ENCODE measurements around the gene HCFC1. TPM values are rescaled to one million over a fixed set of nuclear protein-coding genes. Genes with fewer than 3 reads are reported as not detected.

The HCFC1 gene
- total and polyA plus RNA-seq, 7 donors, result 7.4 to 57.3 (median 25.8) TPM

DNA sequence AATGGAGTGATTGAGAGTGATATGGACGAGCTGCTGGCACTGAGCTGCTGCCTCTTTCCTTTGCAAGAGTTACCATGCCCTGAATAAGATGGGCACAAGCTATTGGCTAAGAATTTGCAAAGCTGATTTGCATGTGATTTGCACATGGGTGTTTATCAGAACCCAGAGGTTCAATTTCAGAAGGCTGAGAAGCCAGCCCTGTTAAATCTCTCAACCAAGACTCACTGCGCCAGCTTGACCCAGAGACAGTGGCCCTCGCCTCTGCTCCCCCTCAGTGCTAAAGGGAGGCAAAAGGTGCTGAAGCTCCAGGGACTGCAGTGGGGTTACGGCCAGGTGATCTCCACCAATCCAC, 46.3 kb downstream of the HCFC1 start:
- WGBS, 2 donors, result 44 to 85% methylated on average over 4 of the region's 4 CpGs
- peak overlapping the region; percentile 90 to 96 (median 95) for H3K27ac ChIP-seq

GRCh38 chrX:153924149-153924861, 47.3 kb downstream of the HCFC1 start:
- peak overlapping the region in 3 of 4 donors; percentile 14 to 44 (median 22) for H3K27ac ChIP-seq
- no peak for DNase-seq
- TF ChIP-seq POLR2A (IDR thresholded peaks at IDR 0.05), result no peak
- TF ChIP-seq EP300 (IDR thresholded peaks at IDR 0.05), result no peak
- no peak overlapping the region for H3K4me3 ChIP-seq
- intact Hi-C loops (cut with DNase I), result no loop called here
- no peaks in the 10 kb centered on the region for H3K36me3 ChIP-seq
- H3K9me3 ChIP-seq, result no peaks in the 10 kb centered on the region
- H3K27me3 ChIP-seq, result no peaks in the 10 kb centered on the region
- peaks cover 0 to 51% (median 37%) of the 10 kb centered on the region in 4 donors for H3K4me1 ChIP-seq
- 19 to 38% methylated on average over 14 of the region's 14 CpGs for WGBS, 2 donors

More for the DNA sequence above, 46.3 kb downstream of the HCFC1 start:
- no peak for TF ChIP-seq POLR2A (IDR thresholded peaks at IDR 0.05)
- Histone ChIP-seq H3K36me3 (peaks cover 0 to 6% (median under 1%) of the 10 kb centered on the region in 4 donors), H3K4me1 (peaks cover 0 to 51% (median 38%) of the 10 kb centered on the region in 4 donors), H3K4me3 (peak overlapping the region in 3 of 4 donors; percentile 10 to 63 (median 22)), H3K9me3 (no peaks in the 10 kb centered on the region), H3K27me3 (no peaks in the 10 kb centered on the region)
- no peak for DNase-seq
- intact Hi-C loops (cut with DNase I), result loop anchor here (5.0 kb wide), 1 partner anchor 133 kb away; the partner anchor contains the start of genes IDH3G and SSR4

- H3K4me1 ChIP-seq, result peaks cover 0 to 42% (median 30%) of the 10 kb centered on the region in 4 donors
- intact Hi-C loops (cut with DNase I), result loop anchor here (2.0 kb wide), 1 partner anchor 94 kb away; no protein-coding TSS in a partner anchor
Observed at GRCh38 chrX:153922932-153923857, 48.4 kb downstream of the HCFC1 start.

DNA sequence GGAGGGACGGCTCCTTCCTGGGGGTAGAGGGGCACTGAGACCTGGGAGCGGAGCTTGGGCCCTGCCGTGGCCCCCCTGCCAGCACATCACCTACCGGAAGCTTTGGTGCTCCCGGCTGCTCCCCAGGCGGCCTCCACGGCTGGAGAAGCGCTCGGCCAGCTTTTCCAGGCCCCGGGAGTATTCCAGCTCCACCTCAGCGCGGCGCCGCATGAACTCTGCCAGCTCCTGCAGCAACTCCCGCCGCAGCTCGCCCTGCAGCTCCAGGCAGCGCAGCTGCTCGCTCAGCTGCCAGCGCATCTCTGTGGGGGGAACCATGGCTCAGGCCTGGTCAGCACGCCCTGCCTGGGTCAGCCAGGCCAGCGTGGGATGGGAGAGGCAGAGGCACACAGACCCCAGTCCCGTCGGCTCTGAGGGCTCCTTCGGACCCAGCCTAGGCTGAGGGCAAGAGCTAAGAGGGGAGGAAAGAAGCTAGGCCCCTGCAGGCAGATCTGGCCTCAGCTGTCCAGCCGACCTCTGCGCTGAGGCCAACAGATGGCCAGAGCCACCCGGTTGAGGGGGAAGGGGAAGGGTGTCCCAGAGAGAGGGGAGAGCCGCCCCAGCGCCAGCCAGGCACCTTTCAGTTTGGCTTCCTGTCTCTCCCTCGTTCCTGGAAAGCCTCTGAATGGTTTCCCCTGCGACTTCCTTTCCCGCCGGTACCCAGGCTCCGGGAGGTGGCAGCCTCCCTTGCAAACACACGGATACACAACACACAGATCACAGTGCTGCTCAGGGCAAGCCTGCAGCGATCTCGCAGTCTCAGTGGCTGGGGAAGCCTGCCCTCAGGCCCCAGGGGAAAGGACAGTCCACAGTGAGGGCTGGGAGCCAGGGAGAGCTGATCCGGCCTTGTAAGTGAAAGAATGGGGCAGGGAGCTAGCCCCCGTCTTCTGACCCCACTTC, 49.8 kb downstream of the HCFC1 start:
- 60 to 80% methylated on average over 40 of the region's 40 CpGs for WGBS, 2 donors
- Histone ChIP-seq H3K4me1 (peaks cover 0 to 32% (median 25%) of the 10 kb centered on the region in 4 donors), H3K27ac (peak overlapping the region in 3 of 4 donors; percentile 59 to 65 (median 63)), H3K4me3 (peak overlapping the region in 1 of 4 donors; percentile 16), H3K27me3 (no peaks in the 10 kb centered on the region), H3K9me3 (no peaks in the 10 kb centered on the region), H3K36me3 (no peaks in the 10 kb centered on the region)
- DNase-seq, result no peak
- TF ChIP-seq, protein P1, sequence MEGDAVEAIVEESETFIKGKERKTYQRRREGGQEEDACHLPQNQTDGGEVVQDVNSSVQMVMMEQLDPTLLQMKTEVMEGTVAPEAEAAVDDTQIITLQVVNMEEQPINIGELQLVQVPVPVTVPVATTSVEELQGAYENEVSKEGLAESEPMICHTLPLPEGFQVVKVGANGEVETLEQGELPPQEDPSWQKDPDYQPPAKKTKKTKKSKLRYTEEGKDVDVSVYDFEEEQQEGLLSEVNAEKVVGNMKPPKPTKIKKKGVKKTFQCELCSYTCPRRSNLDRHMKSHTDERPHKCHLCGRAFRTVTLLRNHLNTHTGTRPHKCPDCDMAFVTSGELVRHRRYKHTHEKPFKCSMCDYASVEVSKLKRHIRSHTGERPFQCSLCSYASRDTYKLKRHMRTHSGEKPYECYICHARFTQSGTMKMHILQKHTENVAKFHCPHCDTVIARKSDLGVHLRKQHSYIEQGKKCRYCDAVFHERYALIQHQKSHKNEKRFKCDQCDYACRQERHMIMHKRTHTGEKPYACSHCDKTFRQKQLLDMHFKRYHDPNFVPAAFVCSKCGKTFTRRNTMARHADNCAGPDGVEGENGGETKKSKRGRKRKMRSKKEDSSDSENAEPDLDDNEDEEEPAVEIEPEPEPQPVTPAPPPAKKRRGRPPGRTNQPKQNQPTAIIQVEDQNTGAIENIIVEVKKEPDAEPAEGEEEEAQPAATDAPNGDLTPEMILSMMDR (IDR thresholded peaks at IDR 0.05), result no peak
- TF ChIP-seq POLR2AphosphoS5 (IDR thresholded peaks at IDR 0.05) (no peak), EP300 (IDR thresholded peaks at IDR 0.05) (no peak), POLR2A (IDR thresholded peaks at IDR 0.05) (no peak)
- intact Hi-C loops (cut with DNase I), result loop anchor here (2.0 kb wide), 1 partner anchor 93 kb away; no protein-coding TSS in a partner anchor

More at GRCh38 chrX:153922932-153923857, 48.4 kb downstream of the HCFC1 start:
- TF ChIP-seq POLR2AphosphoS5 (IDR thresholded peaks at IDR 0.05) (peak in 2 of 4 donors; percentile 15 to 17), POLR2A (IDR thresholded peaks at IDR 0.05) (no peak), EP300 (IDR thresholded peaks at IDR 0.05) (no peak)
- TF ChIP-seq, protein P1 (IDR thresholded peaks at IDR 0.05), result peak; percentile 11 to 49 (median 22)
- peak overlapping the region in 1 of 4 donors; percentile 11 for H3K27ac ChIP-seq
- no peaks in the 10 kb centered on the region for H3K9me3 ChIP-seq
- WGBS, 2 donors, result 54 to 60% methylated on average over 25 of the region's 25 CpGs
- no peaks in the 10 kb centered on the region for H3K27me3 ChIP-seq
- DNase-seq, result peak; percentile 94
- no peaks in the 10 kb centered on the region for H3K36me3 ChIP-seq
- no peak overlapping the region for H3K4me3 ChIP-seq

DNA sequence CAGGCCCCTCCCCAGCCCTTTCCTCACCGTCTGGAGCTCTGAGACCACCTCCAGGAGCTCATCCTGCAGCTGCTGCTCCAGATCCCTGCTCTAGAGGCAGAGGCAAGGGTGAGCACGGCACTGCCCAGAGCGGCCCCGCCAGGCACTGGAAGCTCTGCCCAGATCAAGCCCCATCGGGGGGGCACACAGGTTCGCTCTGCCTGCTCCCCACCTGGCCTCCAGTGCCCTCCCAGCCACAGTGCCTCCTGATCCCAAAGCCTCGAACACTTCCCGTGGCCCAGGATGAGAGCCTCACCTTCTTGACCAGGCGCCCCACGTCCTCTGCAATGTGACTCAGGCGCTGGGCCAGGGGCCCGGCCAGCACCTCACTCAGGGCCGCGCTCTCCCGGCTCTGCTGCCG, 50.5 kb downstream of the HCFC1 start:
- Histone ChIP-seq H3K9me3 (no peaks in the 10 kb centered on the region), H3K4me3 (peak overlapping the region in 1 of 4 donors; percentile 16), H3K36me3 (no peaks in the 10 kb centered on the region), H3K27ac (peak overlapping the region in 3 of 4 donors; percentile 59 to 65 (median 63)), H3K27me3 (no peaks in the 10 kb centered on the region), H3K4me1 (peaks cover 0 to 26% (median 18%) of the 10 kb centered on the region in 4 donors)
- WGBS, 2 donors, result 85 to 87% methylated on average over 16 of the region's 16 CpGs
- intact Hi-C loops (cut with DNase I), result no loop called here
- TF ChIP-seq, protein P1 (IDR thresholded peaks at IDR 0.05), result no peak
- no peak for TF ChIP-seq POLR2A (IDR thresholded peaks at IDR 0.05)
- TF ChIP-seq EP300 (IDR thresholded peaks at IDR 0.05), result no peak
- TF ChIP-seq POLR2AphosphoS5 (IDR thresholded peaks at IDR 0.05), result no peak
- DNase-seq, result no peak
